Iris pigment epithelial cell (primary cell): ENCODE data around the gene BACE1-AS.
A peak's percentile ranks its signal among the peaks of the same experiment; 100 is the strongest.

Experiments
- DNase-seq: peaks from one replicate; pipeline ENCODE4 v3.0.0-alpha.2; 2011; ENCODE audit warnings: low read depth

Gene BACE1-AS

DNA sequence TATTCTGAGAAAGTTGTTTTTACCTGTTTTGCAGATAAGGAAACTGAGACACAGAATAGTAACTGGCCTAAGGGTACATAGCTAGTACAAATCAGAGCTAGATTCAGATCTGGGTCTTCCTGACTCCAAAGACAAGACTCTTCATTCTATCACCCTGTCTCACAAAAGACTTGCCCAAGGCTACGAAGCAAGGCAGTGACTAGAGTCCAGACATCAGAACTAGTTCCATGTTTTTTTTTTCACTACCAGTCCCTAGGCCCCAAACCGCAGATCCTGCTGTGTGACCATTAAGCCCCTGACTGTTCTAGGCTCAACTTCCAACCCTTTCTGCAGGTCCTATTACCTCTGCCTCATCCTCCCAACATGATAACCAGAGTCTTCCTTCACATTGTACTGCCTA is 1.5 kb downstream of the BACE1-AS start:
- no peak for DNase-seq

- DNase-seq = no peak
Measured at GRCh38 chr11:117295438-117296137, 4.4 kb downstream of the BACE1-AS start.

GRCh38 chr11:117296881-117297280 is 5.7 kb downstream of the BACE1-AS start:
- no peak for DNase-seq

GRCh38 chr11:117298195-117298594 is 7.0 kb downstream of the BACE1-AS start:
- no peak for DNase-seq

- no peak for DNase-seq
Measured at GRCh38 chr11:117299351-117300282, 8.5 kb downstream of the BACE1-AS start.

DNA sequence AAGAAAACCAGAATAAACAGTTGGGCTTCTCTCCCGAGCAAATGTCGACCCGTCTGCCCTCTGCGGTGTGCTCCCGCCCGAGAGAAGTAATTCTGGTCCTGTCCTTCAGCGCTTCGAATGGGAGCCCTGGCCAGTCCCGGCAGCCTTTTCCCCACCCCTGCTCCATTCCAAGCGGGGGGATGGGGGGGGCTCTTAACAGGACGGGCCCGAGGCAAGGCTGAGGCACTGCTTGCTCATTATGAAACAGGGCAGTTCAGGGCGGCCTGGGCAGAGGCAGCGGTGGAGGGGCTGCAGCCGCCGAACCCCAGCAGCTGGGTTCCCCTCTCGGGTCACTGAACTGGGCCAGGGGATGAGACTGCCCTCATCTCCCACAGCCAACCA is 9.1 kb downstream of the BACE1-AS start:
- DNase-seq = peak; percentile 57

- DNase-seq = no peak
Measured at GRCh38 chr11:117300773-117301172, 9.6 kb downstream of the BACE1-AS start.

DNA sequence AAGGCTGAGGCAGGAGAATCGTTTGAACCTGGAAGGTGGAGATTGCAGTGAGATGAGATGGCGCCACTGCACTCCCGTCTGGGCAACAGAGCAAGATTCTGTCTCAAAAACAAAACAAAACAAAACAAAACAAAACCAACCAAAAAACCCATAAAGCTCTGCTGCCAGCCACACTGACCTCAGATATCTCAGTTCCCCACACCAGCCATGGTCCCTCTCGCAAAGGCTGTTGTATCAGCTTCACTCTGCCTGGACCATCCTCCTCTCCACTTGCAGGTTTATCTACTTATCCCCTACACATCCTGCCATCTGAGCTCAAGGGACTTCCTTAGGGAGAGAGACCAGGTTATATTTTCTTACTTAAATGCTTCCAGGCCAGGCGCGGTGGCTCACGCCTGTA is 11.1 kb downstream of the BACE1-AS start:
- DNase-seq = no peak

DNA sequence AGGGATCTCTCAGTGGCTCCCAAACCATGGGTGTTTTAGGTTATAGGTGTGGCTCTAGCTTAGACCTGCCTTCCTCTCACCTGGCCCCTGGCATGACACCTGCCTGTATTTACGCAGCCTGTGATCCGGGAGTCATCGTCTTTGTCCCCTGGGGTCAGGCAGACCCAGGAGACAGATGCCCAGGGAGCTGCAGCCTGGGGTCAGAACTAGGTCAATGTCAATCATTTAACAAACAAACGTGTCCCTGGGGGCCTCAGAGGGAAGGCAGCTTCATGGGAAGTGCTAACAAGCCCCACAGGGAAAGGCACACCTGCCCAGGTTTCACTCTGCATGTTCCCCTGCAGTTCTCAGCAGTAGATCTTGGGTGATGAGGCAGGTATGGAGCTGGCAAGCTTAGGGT is 12.0 kb downstream of the BACE1-AS start:
- DNase-seq = no peak

DNA sequence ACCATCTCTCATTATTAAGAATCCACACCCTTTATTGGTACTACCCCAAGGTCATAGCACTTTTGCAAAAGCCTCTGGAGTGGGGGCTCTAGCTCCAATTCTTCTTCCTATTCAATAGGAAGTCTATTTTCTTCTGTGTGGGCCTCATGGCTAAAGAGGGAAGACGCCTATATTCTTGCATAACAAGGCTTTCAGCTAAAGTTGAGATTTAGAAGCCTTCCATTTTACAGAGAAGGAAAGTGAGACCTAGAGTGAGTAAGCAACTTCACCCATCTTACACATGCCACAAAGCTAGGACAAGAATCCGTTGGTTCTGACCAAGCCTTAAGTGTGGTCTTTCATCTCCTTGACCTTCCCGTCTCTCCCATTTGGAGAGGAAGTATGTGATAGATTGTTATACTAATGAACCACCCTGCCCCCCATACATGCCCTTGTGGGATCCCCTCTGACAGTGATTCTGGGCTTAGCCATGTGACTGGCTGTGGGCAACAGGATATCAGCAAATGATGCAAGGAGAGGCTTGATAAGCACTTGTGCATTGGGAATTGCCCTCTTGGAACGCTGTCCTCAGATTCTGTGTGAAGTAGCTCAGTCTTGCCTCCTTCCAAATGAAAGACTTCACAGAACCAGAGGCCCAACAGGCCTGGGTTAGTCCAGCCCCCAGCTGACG is 12.6 kb downstream of the BACE1-AS start:
- no peak for DNase-seq

- no peak for DNase-seq
Measured at GRCh38 chr11:117305145-117305544, 14.0 kb downstream of the BACE1-AS start.

GRCh38 chr11:117309310-117309709 is 18.2 kb downstream of the BACE1-AS start:
- no peak for DNase-seq

GRCh38 chr11:117313091-117313490 is 21.9 kb downstream of the BACE1-AS start:
- DNase-seq = no peak

DNA sequence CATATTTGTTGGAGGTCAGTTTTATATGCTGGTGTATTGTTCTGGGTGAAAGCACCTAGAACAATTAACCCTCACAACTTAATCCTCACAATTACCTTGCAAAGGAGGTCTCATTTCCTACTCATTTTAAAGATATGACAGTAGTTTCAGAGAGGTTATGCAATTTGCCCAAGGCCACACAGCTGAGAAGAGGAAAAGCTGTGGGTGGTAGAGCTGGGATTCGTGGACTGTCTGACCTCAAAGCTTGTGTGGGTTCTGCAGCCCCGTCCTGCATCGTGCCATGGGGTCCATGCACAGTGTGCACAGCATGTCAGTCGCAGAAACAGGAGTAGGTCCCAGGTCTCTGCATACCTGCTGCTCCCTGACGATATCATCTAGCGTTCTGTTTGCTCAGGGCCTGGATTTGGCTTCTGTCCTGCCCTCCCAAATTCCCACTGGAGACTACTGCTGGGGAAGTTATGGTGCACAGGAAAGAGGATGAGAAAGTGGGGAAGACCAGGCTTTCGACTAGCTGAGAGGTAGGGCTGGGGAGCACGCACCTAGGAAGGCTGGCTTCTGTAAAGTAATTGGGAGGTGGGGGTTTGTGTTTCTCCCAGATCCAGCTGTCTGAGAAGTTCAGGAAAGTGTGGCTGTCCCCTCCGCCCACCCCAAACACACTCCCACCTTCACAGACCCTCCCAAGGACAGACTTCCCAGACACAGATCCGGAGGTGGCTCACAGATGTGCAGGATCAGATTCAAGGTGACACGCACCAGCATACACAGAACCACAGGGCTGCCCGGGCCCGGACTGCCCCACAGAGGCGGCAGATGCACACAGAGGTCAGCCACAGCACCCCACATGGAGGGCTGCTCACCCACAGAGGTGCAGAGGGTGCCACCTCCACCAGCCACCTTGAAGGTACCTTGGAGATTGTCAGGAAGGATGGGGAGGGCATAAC is 23.0 kb downstream of the BACE1-AS start:
- DNase-seq = no peak

DNA sequence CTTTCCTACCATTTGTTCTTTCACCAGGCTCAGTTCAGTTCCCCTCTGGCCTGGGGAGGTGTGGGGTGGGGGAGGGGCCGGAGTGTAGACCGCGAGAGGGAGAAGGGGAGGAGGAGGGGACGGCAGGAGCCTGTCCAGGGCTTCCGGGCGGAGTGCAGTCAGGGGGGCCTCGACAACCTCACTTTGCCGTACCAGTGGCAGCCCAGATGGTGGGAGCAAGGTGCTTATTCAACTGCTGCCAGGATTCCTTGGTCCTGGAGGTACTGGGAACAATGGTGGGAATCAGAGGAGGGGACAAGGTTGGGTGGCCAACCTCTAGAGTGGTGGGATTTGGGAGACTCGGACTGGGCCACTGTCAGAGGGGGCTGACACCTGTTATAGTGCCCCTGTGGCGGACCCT is 23.7 kb downstream of the BACE1-AS start:
- DNase-seq = no peak

GRCh38 chr11:117315285-117316196 is 24.4 kb downstream of the BACE1-AS start:
- no peak for DNase-seq

- DNase-seq = peak; percentile 78
Measured at GRCh38 chr11:117316197-117316961, 25.2 kb downstream of the BACE1-AS start, which contains the start of gene BACE1. Gene BACE1, minus strand, starts transcription at chr11:117316256. Its CDS starts 461 bp downstream, at chr11:117315795.

DNA sequence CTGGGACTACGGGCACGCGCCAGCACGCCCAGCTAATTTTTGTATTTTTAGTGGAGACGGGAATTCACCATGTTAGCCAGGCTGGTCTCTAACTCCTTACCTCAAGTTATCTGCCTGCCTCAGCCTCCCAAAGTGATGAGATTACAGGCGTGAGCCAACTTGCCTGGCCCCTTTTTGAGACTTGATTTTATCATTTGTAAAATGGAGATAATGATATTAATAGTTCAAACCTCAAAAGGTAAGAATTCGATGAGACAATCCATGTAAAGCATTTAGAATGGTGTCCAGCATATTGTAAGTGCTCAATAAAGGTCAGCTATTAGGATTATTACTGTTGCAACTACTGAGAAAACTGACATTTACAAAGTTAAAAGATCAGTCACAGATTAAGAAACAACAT is 27.6 kb downstream of the BACE1-AS start:
- no peak for DNase-seq

GRCh38 chr11:117319214-117319840 is 28.2 kb downstream of the BACE1-AS start:
- peak; percentile 71 for DNase-seq
